ENCODE data around the gene PCDHA12.
A peak's percentile ranks its signal among the peaks of the same experiment; 100 is the strongest.
"Not testable (repeated sequence)": the region's sequence is repeated elsewhere in the genome, so short reads cannot be mapped to it uniquely, and the experiment has no call there.

The PCDHA12 gene

GRCh38 chr5:140869555-140869886, 5.6 kb upstream of the PCDHA12 start:
- Histone ChIP-seq H3K36me3 (ENCODE audit: control insufficient read depth in 2 of 2, insufficient read depth in 2 of 2, low read length in 2 of 2) (no peaks in the 10 kb centered on the region), H3K27ac (ENCODE audit: low read length) (no peak overlapping the region), H3K9ac (ENCODE audit: low read length in 2 of 2) (no peak overlapping the region), H3K4me3 (ENCODE audit: low read length in 2 of 2) (no peak overlapping the region), H3K9me3 (ENCODE audit: control insufficient read depth in 2 of 2, low read length in 2 of 2) (peaks cover 8 to 21% of the 10 kb centered on the region in 2 donors), H3K4me1 (ENCODE audit: control insufficient read depth, insufficient read depth, low read length) (no peaks in the 10 kb centered on the region), H3K27me3 (ENCODE audit: control insufficient read depth in 1 of 2, insufficient read depth in 2 of 2, low read length in 2 of 2) (peaks cover 4 to 24% of the 10 kb centered on the region in 2 donors)

GRCh38 chr5:140870221-140871201, 4.6 kb upstream of the PCDHA12 start:
- Histone ChIP-seq H3K4me3 (ENCODE audit: low read length in 2 of 2) (no peak overlapping the region), H3K9me3 (ENCODE audit: control insufficient read depth in 2 of 2, low read length in 2 of 2) (peaks cover 12 to 21% of the 10 kb centered on the region in 2 donors), H3K27ac (ENCODE audit: low read length) (no peak overlapping the region), H3K4me1 (ENCODE audit: control insufficient read depth, insufficient read depth, low read length) (no peaks in the 10 kb centered on the region), H3K27me3 (ENCODE audit: control insufficient read depth in 1 of 2, insufficient read depth in 2 of 2, low read length in 2 of 2) (peaks cover 4 to 27% of the 10 kb centered on the region in 2 donors), H3K9ac (ENCODE audit: low read length in 2 of 2) (no peak overlapping the region), H3K36me3 (ENCODE audit: control insufficient read depth in 2 of 2, insufficient read depth in 2 of 2, low read length in 2 of 2) (no peaks in the 10 kb centered on the region)

- H3K27me3 ChIP-seq (ENCODE audit: control insufficient read depth in 1 of 2, insufficient read depth in 2 of 2, low read length in 2 of 2) = peaks cover 3 to 10% of the 10 kb centered on the region in 2 donors
- not testable (repeated sequence) for H3K27ac ChIP-seq (ENCODE audit: low read length); H3K4me1 ChIP-seq (ENCODE audit: control insufficient read depth, insufficient read depth, low read length); H3K9ac ChIP-seq (ENCODE audit: low read length in 2 of 2); H3K36me3 ChIP-seq (ENCODE audit: control insufficient read depth in 2 of 2, insufficient read depth in 2 of 2, low read length in 2 of 2); H3K4me3 ChIP-seq (ENCODE audit: low read length in 2 of 2)
- H3K9me3 ChIP-seq (ENCODE audit: control insufficient read depth in 2 of 2, low read length in 2 of 2) = peaks cover 11 to 12% of the 10 kb centered on the region in 2 donors
These were observed 1.6 kb downstream of the PCDHA12 start for GRCh38 chr5:140876541-140877261.

- Histone ChIP-seq H3K9ac (ENCODE audit: low read length in 2 of 2) (no peak overlapping the region), H3K9me3 (ENCODE audit: control insufficient read depth in 2 of 2, low read length in 2 of 2) (peaks cover 9 to 13% of the 10 kb centered on the region in 2 donors), H3K27ac (ENCODE audit: low read length) (no peak overlapping the region), H3K27me3 (ENCODE audit: control insufficient read depth in 1 of 2, insufficient read depth in 2 of 2, low read length in 2 of 2) (peaks cover 5 to 14% of the 10 kb centered on the region in 2 donors), H3K4me3 (ENCODE audit: low read length in 2 of 2) (no peak overlapping the region), H3K4me1 (ENCODE audit: control insufficient read depth, insufficient read depth, low read length) (no peaks in the 10 kb centered on the region), H3K36me3 (ENCODE audit: control insufficient read depth in 2 of 2, insufficient read depth in 2 of 2, low read length in 2 of 2) (no peaks in the 10 kb centered on the region)
These were observed 2.1 kb downstream of the PCDHA12 start for GRCh38 chr5:140877262-140877581.

GRCh38 chr5:140881889-140882590, 6.9 kb downstream of the PCDHA12 start, which contains the start of gene PCDHA13:
TSS of gene PCDHA13 (plus strand) at chr5:140882124. CDS start at chr5:140882269, 145 bp downstream.
- Histone ChIP-seq H3K4me3 (ENCODE audit: low read length in 2 of 2) (peak within 1 kb of the TSS; percentile 17 to 49), H3K27me3 (ENCODE audit: control insufficient read depth in 1 of 2, insufficient read depth in 2 of 2, low read length in 2 of 2) (peaks cover 10 to 21% of the 10 kb centered on the region in 2 donors), H3K9ac (ENCODE audit: low read length in 2 of 2) (no peak within 1 kb of the TSS), H3K36me3 (ENCODE audit: control insufficient read depth in 2 of 2, insufficient read depth in 2 of 2, low read length in 2 of 2) (no peaks in the 10 kb centered on the region), H3K9me3 (ENCODE audit: control insufficient read depth in 2 of 2, low read length in 2 of 2) (peaks cover 14 to 15% of the 10 kb centered on the region in 2 donors), H3K27ac (ENCODE audit: low read length) (no peak within 1 kb of the TSS), H3K4me1 (ENCODE audit: control insufficient read depth, insufficient read depth, low read length) (no peaks in the 10 kb centered on the region)

- Histone ChIP-seq H3K27me3 (ENCODE audit: control insufficient read depth in 1 of 2, insufficient read depth in 2 of 2, low read length in 2 of 2) (peaks cover 10 to 17% of the 10 kb centered on the region in 2 donors), H3K27ac (ENCODE audit: low read length) (no peak overlapping the region), H3K4me1 (ENCODE audit: control insufficient read depth, insufficient read depth, low read length) (no peaks in the 10 kb centered on the region), H3K9me3 (ENCODE audit: control insufficient read depth in 2 of 2, low read length in 2 of 2) (peaks cover 14 to 15% of the 10 kb centered on the region in 2 donors), H3K4me3 (ENCODE audit: low read length in 2 of 2) (peak overlapping the region in 1 of 2 donors; percentile 49), H3K36me3 (ENCODE audit: control insufficient read depth in 2 of 2, insufficient read depth in 2 of 2, low read length in 2 of 2) (no peaks in the 10 kb centered on the region), H3K9ac (ENCODE audit: low read length in 2 of 2) (no peak overlapping the region)
These were observed 7.4 kb downstream of the PCDHA12 start for GRCh38 chr5:140882591-140882899.

- peaks cover 14 to 15% of the 10 kb centered on the region in 2 donors for H3K9me3 ChIP-seq (ENCODE audit: control insufficient read depth in 2 of 2, low read length in 2 of 2)
- no peak overlapping the region for H3K27ac ChIP-seq (ENCODE audit: low read length)
- H3K4me1 ChIP-seq (ENCODE audit: control insufficient read depth, insufficient read depth, low read length) = no peaks in the 10 kb centered on the region
- H3K4me3 ChIP-seq (ENCODE audit: low read length in 2 of 2) = no peak overlapping the region
- H3K27me3 ChIP-seq (ENCODE audit: control insufficient read depth in 1 of 2, insufficient read depth in 2 of 2, low read length in 2 of 2) = peaks cover 10 to 17% of the 10 kb centered on the region in 2 donors
- H3K36me3 ChIP-seq (ENCODE audit: control insufficient read depth in 2 of 2, insufficient read depth in 2 of 2, low read length in 2 of 2) = no peaks in the 10 kb centered on the region
- H3K9ac ChIP-seq (ENCODE audit: low read length in 2 of 2) = no peak overlapping the region
These were observed 8.3 kb downstream of the PCDHA12 start for GRCh38 chr5:140883373-140883772.

GRCh38 chr5:140883927-140884697, 9.0 kb downstream of the PCDHA12 start:
- H3K9ac ChIP-seq (ENCODE audit: low read length in 2 of 2) = no peak overlapping the region
- no peak overlapping the region for H3K27ac ChIP-seq (ENCODE audit: low read length)
- no peak overlapping the region for H3K4me3 ChIP-seq (ENCODE audit: low read length in 2 of 2)
- H3K9me3 ChIP-seq (ENCODE audit: control insufficient read depth in 2 of 2, low read length in 2 of 2) = peaks cover 14 to 15% of the 10 kb centered on the region in 2 donors
- no peaks in the 10 kb centered on the region for H3K36me3 ChIP-seq (ENCODE audit: control insufficient read depth in 2 of 2, insufficient read depth in 2 of 2, low read length in 2 of 2)
- H3K27me3 ChIP-seq (ENCODE audit: control insufficient read depth in 1 of 2, insufficient read depth in 2 of 2, low read length in 2 of 2) = peaks cover 10 to 17% of the 10 kb centered on the region in 2 donors
- H3K4me1 ChIP-seq (ENCODE audit: control insufficient read depth, insufficient read depth, low read length) = no peaks in the 10 kb centered on the region

GRCh38 chr5:140916325-140916724, 41.2 kb downstream of the PCDHA12 start:
- H3K4me1 ChIP-seq (ENCODE audit: control insufficient read depth, insufficient read depth, low read length) = no peaks in the 10 kb centered on the region
- H3K27me3 ChIP-seq (ENCODE audit: control insufficient read depth in 1 of 2, insufficient read depth in 2 of 2, low read length in 2 of 2) = no peaks in the 10 kb centered on the region
- H3K36me3 ChIP-seq (ENCODE audit: control insufficient read depth in 2 of 2, insufficient read depth in 2 of 2, low read length in 2 of 2) = no peaks in the 10 kb centered on the region
- peaks cover 0 to 3% of the 10 kb centered on the region in 2 donors for H3K9me3 ChIP-seq (ENCODE audit: control insufficient read depth in 2 of 2, low read length in 2 of 2)
- H3K9ac ChIP-seq (ENCODE audit: low read length in 2 of 2) = no peak overlapping the region
- H3K4me3 ChIP-seq (ENCODE audit: low read length in 2 of 2) = no peak overlapping the region
- H3K27ac ChIP-seq (ENCODE audit: low read length) = no peak overlapping the region

- Histone ChIP-seq H3K4me3 (ENCODE audit: low read length in 2 of 2) (no peak overlapping the region), H3K36me3 (ENCODE audit: control insufficient read depth in 2 of 2, insufficient read depth in 2 of 2, low read length in 2 of 2) (no peaks in the 10 kb centered on the region), H3K9ac (ENCODE audit: low read length in 2 of 2) (no peak overlapping the region), H3K4me1 (ENCODE audit: control insufficient read depth, insufficient read depth, low read length) (peaks cover 19% of the 10 kb centered on the region), H3K9me3 (ENCODE audit: control insufficient read depth in 2 of 2, low read length in 2 of 2) (no peaks in the 10 kb centered on the region), H3K27me3 (ENCODE audit: control insufficient read depth in 1 of 2, insufficient read depth in 2 of 2, low read length in 2 of 2) (peaks cover 23 to 25% of the 10 kb centered on the region in 2 donors), H3K27ac (ENCODE audit: low read length) (no peak overlapping the region)
These were observed 48.5 kb downstream of the PCDHA12 start for GRCh38 chr5:140923601-140924000.
